CD4-positive, alpha-beta T cell treated with Interleukin-10 for 1 hour (primary cell): Measurements from ENCODE around the gene TGFBR3L.

ENCODE experiments used
- DNase-seq: peaks from one replicate; pipeline ENCODE4 v3.0.0-alpha.2; 2020

TGFBR3L gene

GRCh38 chr19:7963566-7963965 is 48.9 kb downstream of the TGFBR3L start:
- no peak for DNase-seq

DNA sequence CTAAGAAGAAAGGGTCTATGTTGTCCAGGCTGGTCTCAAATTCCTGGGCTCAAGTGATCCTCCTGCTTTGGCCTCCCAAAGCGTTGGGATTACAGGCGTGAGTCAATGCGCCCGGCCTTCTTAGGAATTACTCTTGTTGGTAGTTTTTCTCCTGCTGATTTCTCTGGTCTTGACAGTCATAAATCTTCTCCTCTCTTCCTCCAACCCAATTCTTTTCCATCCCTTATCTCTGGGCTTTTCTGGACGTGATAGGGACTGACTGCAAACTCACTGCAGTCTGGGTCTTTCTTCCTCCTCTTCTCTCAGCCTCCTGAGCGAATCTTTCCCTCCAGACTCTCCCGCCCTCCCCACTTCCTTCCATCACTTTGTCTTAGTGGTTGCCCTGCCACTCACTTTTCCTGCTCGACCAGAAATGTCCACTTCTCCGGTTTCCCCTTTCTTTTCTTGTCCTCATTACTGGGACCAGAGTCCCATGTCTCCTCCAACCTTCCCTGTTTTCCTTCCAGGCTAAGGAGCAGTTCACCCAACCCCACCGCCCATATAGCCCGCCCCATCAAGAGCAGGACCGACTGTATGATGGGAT is 50.7 kb downstream of the TGFBR3L start:
- DNase-seq, result no peak

DNA sequence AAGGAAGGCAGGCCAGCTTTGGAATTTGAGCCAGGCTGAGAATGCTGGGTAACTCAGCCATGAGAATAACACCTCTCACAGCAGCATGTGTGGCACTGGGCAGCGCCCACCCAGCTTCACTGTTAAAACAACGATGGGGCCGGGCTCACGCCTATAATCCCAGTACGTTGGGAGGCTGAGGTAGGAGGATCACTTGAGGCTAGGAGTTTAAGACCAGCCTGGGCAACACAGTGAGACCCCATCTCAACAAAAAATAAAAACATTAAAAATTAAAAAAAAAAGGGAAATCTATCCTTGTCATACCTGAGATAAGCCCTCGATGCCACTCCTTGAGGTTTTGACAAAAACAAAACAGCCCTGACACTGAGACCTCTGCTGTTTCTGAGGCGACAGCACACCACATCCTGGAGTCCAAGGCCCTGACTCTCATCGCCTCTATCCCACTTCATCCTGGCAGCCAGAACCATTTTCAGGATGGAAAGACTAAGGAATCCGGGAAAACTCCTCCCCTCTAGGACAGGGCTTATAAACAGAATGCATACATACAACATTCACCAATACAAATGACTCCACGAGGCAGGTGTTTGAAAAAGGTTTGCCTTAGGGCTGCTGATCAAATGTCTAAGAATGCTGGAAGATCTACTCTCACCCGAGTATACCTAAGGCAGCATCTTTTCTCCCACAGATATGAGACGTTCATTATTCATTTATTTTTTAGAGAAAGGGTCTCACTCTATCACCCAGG is 51.5 kb downstream of the TGFBR3L start:
- DNase-seq, result no peak

DNA sequence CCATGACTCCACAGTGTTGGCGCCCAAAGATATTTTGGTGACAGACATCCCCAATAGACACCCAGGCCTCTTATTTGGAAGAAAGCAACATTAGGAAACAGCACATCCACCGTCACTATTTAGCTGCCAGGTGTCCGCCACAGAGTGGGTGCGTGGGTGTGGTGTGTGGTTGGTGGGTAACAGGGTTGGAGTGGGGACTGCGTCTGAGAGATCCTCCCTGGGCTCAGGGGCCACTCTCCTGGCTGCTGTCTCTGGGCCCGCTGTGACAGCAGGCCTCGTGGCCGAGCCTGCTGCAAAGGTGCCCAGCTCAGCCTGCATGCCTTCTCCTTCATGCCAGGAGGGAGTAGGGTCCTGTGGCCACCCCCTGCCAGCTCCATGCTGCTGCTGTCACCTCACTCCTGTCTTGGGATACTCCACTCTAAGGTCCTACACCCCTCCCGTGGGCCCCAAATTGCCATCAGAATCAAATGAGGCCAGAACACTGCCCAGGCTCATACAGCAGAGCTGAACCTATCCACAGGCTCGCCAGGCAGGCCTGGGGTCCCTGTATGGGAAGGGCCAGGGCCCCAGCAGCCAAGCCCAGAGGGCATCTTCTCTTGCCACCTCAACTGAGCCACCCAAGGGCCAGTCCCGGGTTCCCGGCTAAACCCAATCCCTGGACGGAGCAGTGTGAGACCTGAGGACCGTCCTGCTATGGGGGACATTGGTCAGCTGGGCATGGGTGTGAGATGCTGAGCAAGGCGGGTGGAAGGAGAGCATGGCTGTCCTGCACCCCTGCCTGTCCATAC is 53.6 kb downstream of the TGFBR3L start:
- no peak for DNase-seq
